GM19324 (cell line): ENCODE measurements around the gene TSC2.
"Not testable (repeated sequence)": the region's sequence is repeated elsewhere in the genome, so short reads cannot be mapped to it uniquely, and the experiment has no call there.

Experiments used
- ATAC-seq: cut with Tn5 transposase; IDR thresholded peaks from one replicate; pipeline ENCODE4 v1.9.1; 2021; ENCODE audit warnings: mild to moderate bottlenecking, moderate library complexity; ENCODE audit not compliant: unreplicated experiment, low FRiP score

The TSC2 gene

GRCh38 chr16:2028620-2029220 is 19.1 kb upstream of the TSC2 start:
- ATAC-seq, result no peak

- ATAC-seq, result no peak
These were observed 18.4 kb upstream of the TSC2 start for GRCh38 chr16:2029350-2029749.

GRCh38 chr16:2030036-2030435 is 17.7 kb upstream of the TSC2 start:
- no peak for ATAC-seq

- ATAC-seq, result no peak
These were observed 16.7 kb upstream of the TSC2 start for GRCh38 chr16:2031081-2031577.

- no peak for ATAC-seq
These were observed 15.3 kb upstream of the TSC2 start for GRCh38 chr16:2032285-2033056.

GRCh38 chr16:2033057-2033908 is 14.5 kb upstream of the TSC2 start:
- no peak for ATAC-seq

- ATAC-seq, result not testable (repeated sequence)
These were observed 13.7 kb upstream of the TSC2 start for GRCh38 chr16:2033909-2034695.

GRCh38 chr16:2034696-2035430 is 12.9 kb upstream of the TSC2 start:
- ATAC-seq, result no peak

- no peak for ATAC-seq
These were observed 12.2 kb upstream of the TSC2 start for GRCh38 chr16:2035431-2036199.

- no peak for ATAC-seq
These were observed 11.4 kb upstream of the TSC2 start for GRCh38 chr16:2036200-2036966.

GRCh38 chr16:2037115-2037514 is 10.7 kb upstream of the TSC2 start:
- no peak for ATAC-seq

- ATAC-seq, result no peak
These were observed 10.0 kb upstream of the TSC2 start for GRCh38 chr16:2037647-2038381.

GRCh38 chr16:2038382-2039231 is 9.2 kb upstream of the TSC2 start:
- ATAC-seq, result no peak

GRCh38 chr16:2039274-2040031 is 8.3 kb upstream of the TSC2 start:
- ATAC-seq, result no peak

GRCh38 chr16:2040041-2040786 is 7.6 kb upstream of the TSC2 start:
- no peak for ATAC-seq
